BLaER1 (cell line): ENCODE results near the gene TRAFD1.

Experiments
- H3K27ac ChIP-seq: shearing (Covaris generic); formaldehyde crosslinking; 2 replicates; pipeline ENCODE4 v1.8.1; 2022
- H3K27me3 ChIP-seq: shearing (Covaris generic); formaldehyde crosslinking; 2 replicates; pipeline ENCODE4 v1.8.1; 2022
- H3K36me3 ChIP-seq: shearing (Covaris generic); formaldehyde crosslinking; 2 replicates; pipeline ENCODE4 v1.8.1; 2022
- H3K4me1 ChIP-seq: shearing (Covaris generic); formaldehyde crosslinking; 2 replicates; pipeline ENCODE4 v1.8.1; 2022
- H3K4me2 ChIP-seq: shearing (Covaris generic); formaldehyde crosslinking; 2 replicates; pipeline ENCODE4 v1.8.1; 2022
- H3K4me3 ChIP-seq: shearing (Covaris generic); formaldehyde crosslinking; 2 replicates; pipeline ENCODE4 v1.8.1; 2022
- H3K9ac ChIP-seq: shearing (Covaris generic); formaldehyde crosslinking; 2 replicates; pipeline ENCODE4 v1.8.1; 2022
- H3K9me3 ChIP-seq: shearing (Covaris generic); formaldehyde crosslinking; 2 replicates; pipeline ENCODE4 v1.8.1; 2022
- H4K20me1 ChIP-seq: shearing (Covaris generic); formaldehyde crosslinking; 2 replicates; pipeline ENCODE4 v1.8.1; 2022
- Cebpa-rat ChIP-seq: shearing (Covaris generic); IDR thresholded peaks from 2 replicates; pipeline ENCODE4 v1.8.1; 2022

TRAFD1 gene

GRCh38 chr12:112172556-112173324 lies 47.4 kb downstream of the TRAFD1 start:
- H3K36me3 ChIP-seq: peaks cover 97% of the 10 kb centered on the region
- H3K9me3 ChIP-seq: no peaks in the 10 kb centered on the region

GRCh38 chr12:112175361-112176155 lies 50.2 kb downstream of the TRAFD1 start:
- Histone ChIP-seq H3K27me3 (no peaks in the 10 kb centered on the region), H3K9me3 (no peaks in the 10 kb centered on the region), H3K4me1 (peaks cover 3% of the 10 kb centered on the region), H3K9ac (no peak overlapping the region), H3K4me2 (no peak overlapping the region), H3K36me3 (peaks cover 97% of the 10 kb centered on the region), H4K20me1 (no peaks in the 10 kb centered on the region), H3K4me3 (no peak overlapping the region), H3K27ac (no peak overlapping the region)
- TF ChIP-seq Cebpa-rat: no peak

More at GRCh38 chr12:112172556-112173324, 47.4 kb downstream of the TRAFD1 start:
- Histone ChIP-seq H3K9ac (no peak overlapping the region), H4K20me1 (no peaks in the 10 kb centered on the region), H3K27me3 (no peaks in the 10 kb centered on the region), H3K4me3 (no peak overlapping the region), H3K27ac (no peak overlapping the region), H3K4me1 (peaks cover 26% of the 10 kb centered on the region), H3K4me2 (no peak overlapping the region)
- no peak for TF ChIP-seq Cebpa-rat

- Histone ChIP-seq H3K27ac (no peak overlapping the region), H3K4me3 (no peak overlapping the region), H4K20me1 (no peaks in the 10 kb centered on the region), H3K9ac (no peak overlapping the region), H3K9me3 (no peaks in the 10 kb centered on the region), H3K4me1 (no peaks in the 10 kb centered on the region), H3K27me3 (no peaks in the 10 kb centered on the region), H3K36me3 (peaks cover 96% of the 10 kb centered on the region), H3K4me2 (no peak overlapping the region)
- TF ChIP-seq Cebpa-rat: no peak
Observed at GRCh38 chr12:112176321-112177010, 51.1 kb downstream of the TRAFD1 start.

- Histone ChIP-seq H3K4me1 (no peaks in the 10 kb centered on the region), H4K20me1 (peaks cover 5% of the 10 kb centered on the region; the same call in 1 of the 2 replicates), H3K27ac (no peak overlapping the region), H3K9ac (no peak overlapping the region), H3K27me3 (no peaks in the 10 kb centered on the region), H3K4me2 (no peak overlapping the region), H3K9me3 (no peaks in the 10 kb centered on the region), H3K36me3 (peaks cover 99% of the 10 kb centered on the region), H3K4me3 (no peak overlapping the region)
- TF ChIP-seq Cebpa-rat: no peak
Observed at GRCh38 chr12:112178796-112179195, 53.4 kb downstream of the TRAFD1 start.

DNA sequence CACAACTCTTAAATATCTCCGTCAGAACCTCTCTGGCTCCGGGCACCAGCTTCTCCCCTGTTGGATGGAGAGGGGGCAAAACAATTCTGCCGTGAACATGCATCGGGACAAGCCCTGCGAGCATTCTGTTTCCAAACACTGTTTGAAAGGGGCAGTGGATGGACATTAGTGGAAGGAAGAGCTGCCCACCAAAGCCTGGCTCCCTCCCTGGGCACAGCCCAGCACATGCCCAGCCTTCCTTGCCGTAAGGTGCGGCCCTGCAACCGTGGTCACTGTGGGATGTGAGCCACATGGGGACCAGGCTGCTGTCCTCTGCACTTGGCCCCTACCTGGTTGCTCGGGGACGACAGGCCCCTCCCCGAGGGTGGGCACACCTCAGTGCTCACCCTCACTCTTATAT lies 54.0 kb downstream of the TRAFD1 start:
- H3K4me1 ChIP-seq: no peaks in the 10 kb centered on the region
- H3K27ac ChIP-seq: no peak overlapping the region
- peaks cover 5% of the 10 kb centered on the region; the same call in 1 of the 2 replicates for H4K20me1 ChIP-seq
- H3K9ac ChIP-seq: no peak overlapping the region
- H3K4me3 ChIP-seq: no peak overlapping the region
- H3K4me2 ChIP-seq: no peak overlapping the region
- H3K27me3 ChIP-seq: no peaks in the 10 kb centered on the region
- TF ChIP-seq Cebpa-rat: no peak
- no peaks in the 10 kb centered on the region for H3K9me3 ChIP-seq
- H3K36me3 ChIP-seq: peaks cover 99% of the 10 kb centered on the region

- H3K9ac ChIP-seq: no peak overlapping the region
- no peak overlapping the region for H3K27ac ChIP-seq
- peaks cover 99% of the 10 kb centered on the region for H3K36me3 ChIP-seq
- no peaks in the 10 kb centered on the region for H3K27me3 ChIP-seq
- peaks cover 5% of the 10 kb centered on the region; the same call in 1 of the 2 replicates for H4K20me1 ChIP-seq
- no peaks in the 10 kb centered on the region for H3K9me3 ChIP-seq
- H3K4me3 ChIP-seq: no peak overlapping the region
- no peak for TF ChIP-seq Cebpa-rat
- H3K4me2 ChIP-seq: no peak overlapping the region
- H3K4me1 ChIP-seq: no peaks in the 10 kb centered on the region
Observed at GRCh38 chr12:112179916-112180315, 54.6 kb downstream of the TRAFD1 start.

DNA sequence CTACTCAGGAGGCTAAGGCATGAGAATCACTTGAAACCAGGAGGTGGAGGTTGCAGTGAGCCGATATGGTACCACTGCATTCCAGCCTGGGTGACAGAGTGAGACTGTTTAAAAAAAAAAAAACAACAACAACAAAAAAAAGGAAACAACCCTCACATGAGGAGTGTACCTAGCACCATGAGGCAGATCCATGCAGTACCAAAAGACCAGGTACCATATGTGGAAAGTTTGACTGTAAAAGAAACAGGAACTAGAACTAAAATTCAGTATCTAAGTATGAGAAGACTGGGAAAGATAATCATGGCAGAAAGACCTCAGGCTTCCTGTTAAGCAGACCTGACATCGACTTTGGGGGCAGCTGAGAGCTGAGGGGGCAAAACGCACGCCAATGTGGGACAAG lies 55.1 kb downstream of the TRAFD1 start:
- H4K20me1 ChIP-seq: peaks cover 5% of the 10 kb centered on the region; the same call in 1 of the 2 replicates
- H3K27me3 ChIP-seq: no peaks in the 10 kb centered on the region
- H3K9me3 ChIP-seq: no peaks in the 10 kb centered on the region
- no peaks in the 10 kb centered on the region for H3K4me1 ChIP-seq
- peaks cover 99% of the 10 kb centered on the region for H3K36me3 ChIP-seq
- no peak overlapping the region for H3K4me3 ChIP-seq
- no peak overlapping the region for H3K27ac ChIP-seq
- H3K9ac ChIP-seq: no peak overlapping the region
- H3K4me2 ChIP-seq: no peak overlapping the region
- TF ChIP-seq Cebpa-rat: no peak

- Histone ChIP-seq H3K27ac (no peak overlapping the region), H3K4me3 (no peak overlapping the region), H3K36me3 (peaks cover 99% of the 10 kb centered on the region), H3K9ac (no peak overlapping the region), H3K4me2 (no peak overlapping the region), H3K4me1 (no peaks in the 10 kb centered on the region), H3K27me3 (no peaks in the 10 kb centered on the region), H4K20me1 (peaks cover 5% of the 10 kb centered on the region; the same call in 1 of the 2 replicates), H3K9me3 (no peaks in the 10 kb centered on the region)
- no peak for TF ChIP-seq Cebpa-rat
Observed at GRCh38 chr12:112182499-112182898, 57.1 kb downstream of the TRAFD1 start.

DNA sequence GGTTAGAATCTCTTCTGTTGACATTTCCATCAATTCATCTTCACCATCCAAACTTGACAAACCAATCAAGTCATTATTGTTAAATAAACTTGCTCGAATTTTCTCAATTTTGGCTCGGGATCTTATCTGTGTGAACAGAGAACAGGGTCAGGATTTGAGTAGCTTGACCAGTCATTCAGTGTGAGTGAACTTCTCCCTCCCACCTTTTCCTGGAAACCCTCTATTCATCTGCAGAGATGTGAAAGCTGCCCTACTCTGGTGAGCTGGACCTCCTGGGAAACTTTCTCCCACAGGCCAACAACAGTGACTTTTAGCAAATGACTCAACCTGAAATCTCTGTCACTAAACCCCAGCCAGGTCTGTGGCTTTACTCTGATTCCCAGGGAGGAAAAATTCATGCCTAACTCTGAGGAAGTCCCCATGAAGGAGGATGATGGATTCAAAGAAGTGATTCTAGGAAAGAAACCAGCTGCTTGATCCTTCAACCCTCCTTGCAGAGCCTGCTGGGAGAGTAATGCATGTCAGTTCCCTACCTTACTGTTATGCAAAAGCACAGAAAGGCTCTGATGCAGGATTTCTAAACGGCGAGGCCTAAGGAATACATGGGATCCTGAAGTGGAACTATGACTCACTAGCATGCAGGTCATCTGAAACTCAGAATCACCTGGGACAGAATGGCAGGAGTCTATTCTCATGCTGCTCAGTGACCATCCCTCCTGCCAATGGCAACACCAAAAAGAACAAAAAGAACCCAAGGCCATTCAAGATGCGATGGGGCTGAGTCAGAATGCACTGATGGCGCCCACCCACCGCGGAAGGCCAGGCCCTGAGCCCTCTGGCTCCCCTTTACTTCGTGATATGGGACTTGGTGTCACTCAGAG lies 58.0 kb downstream of the TRAFD1 start:
- H3K4me3 ChIP-seq: no peak overlapping the region
- H3K4me2 ChIP-seq: no peak overlapping the region
- H4K20me1 ChIP-seq: peaks cover 5% of the 10 kb centered on the region; the same call in 1 of the 2 replicates
- H3K27ac ChIP-seq: no peak overlapping the region
- H3K27me3 ChIP-seq: no peaks in the 10 kb centered on the region
- H3K9ac ChIP-seq: no peak overlapping the region
- H3K9me3 ChIP-seq: no peaks in the 10 kb centered on the region
- peaks cover 99% of the 10 kb centered on the region for H3K36me3 ChIP-seq
- no peaks in the 10 kb centered on the region for H3K4me1 ChIP-seq
- no peak for TF ChIP-seq Cebpa-rat
